ENCODE data around the gene TSPAN7.

- no peak for TF ChIP-seq GATA2 (IDR thresholded peaks at IDR 0.05; ENCODE audit: low read depth, low read length)
- no peak for TF ChIP-seq GATA3 (IDR thresholded peaks at IDR 0.05; ENCODE audit: low read depth, low read length)
These were observed 90.6 kb downstream of the TSPAN7 start for GRCh38 chrX:38651625-38652601.

Measured in SH-SY5Y (cell line).